Measurements from ENCODE around the gene NGEF.

NGEF gene

DNA sequence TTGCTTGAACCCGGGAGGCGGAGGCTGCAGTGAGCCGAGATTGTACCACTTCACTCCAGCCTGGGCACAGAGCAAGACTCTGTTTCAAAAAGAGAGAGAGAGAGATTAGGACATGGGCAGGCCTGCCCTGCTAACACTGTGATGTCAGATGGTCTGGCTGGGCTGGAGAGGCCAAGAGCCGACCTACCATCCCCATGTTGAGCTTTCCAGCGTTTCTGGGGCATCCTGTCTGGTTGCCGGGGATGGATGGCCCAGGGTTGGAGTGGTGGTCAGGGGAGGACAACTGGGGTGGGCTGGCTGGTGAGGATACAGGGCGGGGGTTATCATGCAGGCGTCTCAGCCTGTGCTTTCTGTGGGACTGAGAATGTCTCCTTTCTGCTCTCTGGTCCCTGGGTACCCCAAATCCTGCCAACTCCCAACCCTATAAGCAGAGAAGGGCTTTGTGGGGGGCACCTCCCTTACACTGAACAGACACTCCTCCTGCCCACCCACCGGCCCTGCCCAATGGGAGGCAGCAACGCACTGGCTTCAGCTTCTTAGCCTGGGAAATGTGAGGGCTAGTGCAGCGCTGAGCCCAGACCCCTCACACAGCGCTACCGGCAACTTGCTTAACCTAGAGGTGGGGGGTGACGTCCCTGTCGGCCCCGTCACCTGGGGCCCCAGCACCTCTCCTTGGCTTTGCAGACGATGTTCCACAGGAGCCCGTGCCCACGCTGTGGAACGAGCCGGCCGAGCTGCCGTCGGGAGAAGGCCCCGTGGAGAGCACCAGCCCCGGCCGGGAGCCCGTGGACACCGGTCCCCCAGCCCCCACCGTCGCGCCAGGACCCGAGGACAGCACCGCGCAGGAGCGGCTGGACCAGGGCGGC lies 137.6 kb downstream of the NGEF start:
- Histone ChIP-seq H3K27me3 (peaks cover 49% of the 10 kb centered on the region), H3K4me3 (ENCODE audit: low read depth in 1 of 2, low read length in 1 of 2) (peak overlapping the region in 1 of 2 experiments; percentile 61), H3K27ac (no peak overlapping the region), H3K4me1 (ENCODE audit: control insufficient read depth in 1 of 2, insufficient read depth in 1 of 2, low read depth in 1 of 2, low read length in 1 of 2) (peaks cover 8 to 14% of the 10 kb centered on the region in 2 experiments), H3K9me3 (no peaks in the 10 kb centered on the region), H3K36me3 (no peaks in the 10 kb centered on the region)
- no peak for TF ChIP-seq CTCF (IDR thresholded peaks at IDR 0.05)

- Histone ChIP-seq H3K27ac (no peak overlapping the region), H3K27me3 (peaks cover 49% of the 10 kb centered on the region), H3K4me1 (ENCODE audit: control insufficient read depth in 1 of 2, insufficient read depth in 1 of 2, low read depth in 1 of 2, low read length in 1 of 2) (peaks cover 8 to 14% of the 10 kb centered on the region in 2 experiments), H3K4me3 (ENCODE audit: low read depth in 1 of 2, low read length in 1 of 2) (no peak overlapping the region), H3K36me3 (no peaks in the 10 kb centered on the region), H3K9me3 (no peaks in the 10 kb centered on the region)
- TF ChIP-seq CTCF (IDR thresholded peaks at IDR 0.05) = no peak
These were observed 138.3 kb downstream of the NGEF start for GRCh38 chr2:232874677-232875223.

- H3K4me3 ChIP-seq (ENCODE audit: low read depth in 1 of 2, low read length in 1 of 2) = no peak overlapping the region
- peaks cover 48% of the 10 kb centered on the region for H3K27me3 ChIP-seq
- H3K4me1 ChIP-seq (ENCODE audit: control insufficient read depth in 1 of 2, insufficient read depth in 1 of 2, low read depth in 1 of 2, low read length in 1 of 2) = peaks cover 8 to 14% of the 10 kb centered on the region in 2 experiments
- H3K9me3 ChIP-seq = no peaks in the 10 kb centered on the region
- H3K36me3 ChIP-seq = no peaks in the 10 kb centered on the region
- no peak overlapping the region for H3K27ac ChIP-seq
- no peak for TF ChIP-seq CTCF (IDR thresholded peaks at IDR 0.05)
These were observed 139.0 kb downstream of the NGEF start for GRCh38 chr2:232873909-232874641.

DNA sequence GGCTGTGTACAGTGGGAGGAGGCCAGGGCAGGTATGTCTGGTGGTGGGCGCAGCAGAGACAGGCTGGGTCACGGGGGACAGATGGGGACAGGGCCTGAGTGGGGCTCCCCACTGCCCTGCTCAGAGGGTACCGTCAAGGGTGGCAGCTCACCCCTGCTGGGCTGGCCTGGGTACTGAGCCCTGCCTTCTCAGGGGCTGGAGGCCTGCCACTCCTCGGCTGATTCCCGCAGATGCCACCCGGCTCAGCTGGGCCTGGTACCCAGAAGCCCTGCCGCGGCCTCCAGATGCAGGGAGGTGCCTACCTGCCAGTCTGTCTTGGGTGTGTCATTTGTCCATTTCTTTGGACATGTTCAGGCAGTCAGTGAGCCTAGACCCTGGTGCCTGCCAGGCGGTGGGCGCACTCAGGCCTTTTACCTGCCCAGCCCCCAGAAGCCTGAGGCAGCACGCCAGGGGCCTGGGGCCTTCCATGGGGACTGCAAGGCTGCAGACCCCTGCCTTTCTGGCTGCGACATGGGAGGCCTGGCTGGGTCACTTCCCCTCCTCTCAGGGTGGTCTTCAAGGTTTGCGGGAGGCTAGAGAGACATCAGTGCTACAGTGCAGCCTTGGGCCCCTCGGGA lies 139.7 kb downstream of the NGEF start:
- TF ChIP-seq CTCF (IDR thresholded peaks at IDR 0.05) = no peak
- Histone ChIP-seq H3K4me1 (ENCODE audit: control insufficient read depth in 1 of 2, insufficient read depth in 1 of 2, low read depth in 1 of 2, low read length in 1 of 2) (peaks cover 8 to 14% of the 10 kb centered on the region in 2 experiments), H3K27me3 (peaks cover 42% of the 10 kb centered on the region)

GRCh38 chr2:232872826-232873225 lies 140.2 kb downstream of the NGEF start:
- Histone ChIP-seq H3K9me3 (no peaks in the 10 kb centered on the region), H3K27me3 (peaks cover 37% of the 10 kb centered on the region), H3K4me3 (ENCODE audit: low read depth in 1 of 2, low read length in 1 of 2) (no peak overlapping the region), H3K27ac (no peak overlapping the region), H3K4me1 (ENCODE audit: control insufficient read depth in 1 of 2, insufficient read depth in 1 of 2, low read depth in 1 of 2, low read length in 1 of 2) (peaks cover 8 to 14% of the 10 kb centered on the region in 2 experiments), H3K36me3 (no peaks in the 10 kb centered on the region)
- no peak for TF ChIP-seq CTCF (IDR thresholded peaks at IDR 0.05)

More for the DNA sequence above, 139.7 kb downstream of the NGEF start:
- H3K9me3 ChIP-seq = no peaks in the 10 kb centered on the region
- no peak overlapping the region for H3K4me3 ChIP-seq (ENCODE audit: low read depth in 1 of 2, low read length in 1 of 2)
- H3K36me3 ChIP-seq = no peaks in the 10 kb centered on the region
- no peak overlapping the region for H3K27ac ChIP-seq
